Astrocyte of the spinal cord (primary cell): ENCODE data around the gene ZDHHC6.
"Not testable (repeated sequence)": the region's sequence is repeated elsewhere in the genome, so short reads cannot be mapped to it uniquely, and the experiment has no call there.

Source experiments
- DNase-seq: peaks from one replicate; pipeline ENCODE4 v3.0.0; 2011; ENCODE audit warnings: low read depth, low spot score
- H3K4me3 ChIP-seq: 2 replicates; pipeline ENCODE4 v1.5.1; 2011; ENCODE audit warnings: low read depth, mild to moderate bottlenecking, low read length, moderate library complexity
- in situ Hi-C: cut with HindIII; loops from 2 replicates; pipeline ENCODE4 v1.10.0; 2017; ENCODE audit warnings: low sequenced_read_pairs
- TF ChIP-seq, protein P1 (sequence below): IDR thresholded peaks from 2 replicates; pipeline ENCODE4 v1.5.1; 2012; ENCODE audit warnings: low read depth, mild to moderate bottlenecking, low read length, inconsistent platforms

The ZDHHC6 gene

DNA sequence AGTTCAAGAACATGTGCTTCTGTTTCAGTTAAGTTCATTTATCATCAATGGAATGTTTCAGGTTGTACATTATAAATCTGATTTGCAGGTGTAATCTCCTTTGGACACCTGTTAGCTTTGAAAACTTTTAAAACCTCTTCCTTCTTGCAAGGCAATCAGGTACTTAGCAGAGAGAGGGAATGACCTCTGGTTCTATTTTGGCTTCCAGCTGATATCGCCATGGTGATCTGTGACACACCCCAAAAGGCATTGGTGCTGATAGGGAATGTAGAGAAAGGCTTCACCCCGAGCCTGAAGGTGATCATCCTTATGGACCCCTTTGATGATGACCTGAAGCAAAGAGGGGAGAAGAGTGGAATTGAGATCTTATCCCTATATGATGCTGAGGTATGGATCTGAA, 37.4 kb downstream of the ZDHHC6 start:
- in situ Hi-C loops = no loop called here
- no peak overlapping the region for H3K4me3 ChIP-seq
- TF ChIP-seq, protein P1, sequence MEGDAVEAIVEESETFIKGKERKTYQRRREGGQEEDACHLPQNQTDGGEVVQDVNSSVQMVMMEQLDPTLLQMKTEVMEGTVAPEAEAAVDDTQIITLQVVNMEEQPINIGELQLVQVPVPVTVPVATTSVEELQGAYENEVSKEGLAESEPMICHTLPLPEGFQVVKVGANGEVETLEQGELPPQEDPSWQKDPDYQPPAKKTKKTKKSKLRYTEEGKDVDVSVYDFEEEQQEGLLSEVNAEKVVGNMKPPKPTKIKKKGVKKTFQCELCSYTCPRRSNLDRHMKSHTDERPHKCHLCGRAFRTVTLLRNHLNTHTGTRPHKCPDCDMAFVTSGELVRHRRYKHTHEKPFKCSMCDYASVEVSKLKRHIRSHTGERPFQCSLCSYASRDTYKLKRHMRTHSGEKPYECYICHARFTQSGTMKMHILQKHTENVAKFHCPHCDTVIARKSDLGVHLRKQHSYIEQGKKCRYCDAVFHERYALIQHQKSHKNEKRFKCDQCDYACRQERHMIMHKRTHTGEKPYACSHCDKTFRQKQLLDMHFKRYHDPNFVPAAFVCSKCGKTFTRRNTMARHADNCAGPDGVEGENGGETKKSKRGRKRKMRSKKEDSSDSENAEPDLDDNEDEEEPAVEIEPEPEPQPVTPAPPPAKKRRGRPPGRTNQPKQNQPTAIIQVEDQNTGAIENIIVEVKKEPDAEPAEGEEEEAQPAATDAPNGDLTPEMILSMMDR = no peak
- DNase-seq = no peak

DNA sequence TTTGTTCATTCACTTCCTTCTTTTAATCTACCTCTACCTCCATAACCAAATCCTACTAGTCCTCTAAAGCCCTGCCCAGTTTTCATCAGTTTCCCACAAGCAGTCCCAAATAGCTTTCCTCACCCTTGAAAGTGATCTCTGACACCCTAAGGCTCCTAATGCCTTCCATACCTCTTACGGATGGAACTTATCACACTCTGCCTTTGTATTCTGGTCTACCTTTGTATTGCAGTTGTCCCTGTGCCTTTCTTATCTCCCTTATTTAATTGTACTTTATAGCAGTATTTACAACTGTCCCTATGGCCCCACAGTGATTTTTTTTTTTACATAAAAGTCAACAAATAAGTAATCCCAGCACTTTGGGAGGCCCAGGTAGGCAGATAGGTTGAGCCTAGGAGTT, 39.0 kb downstream of the ZDHHC6 start:
- in situ Hi-C loops = no loop called here
- no peak for DNase-seq

DNA sequence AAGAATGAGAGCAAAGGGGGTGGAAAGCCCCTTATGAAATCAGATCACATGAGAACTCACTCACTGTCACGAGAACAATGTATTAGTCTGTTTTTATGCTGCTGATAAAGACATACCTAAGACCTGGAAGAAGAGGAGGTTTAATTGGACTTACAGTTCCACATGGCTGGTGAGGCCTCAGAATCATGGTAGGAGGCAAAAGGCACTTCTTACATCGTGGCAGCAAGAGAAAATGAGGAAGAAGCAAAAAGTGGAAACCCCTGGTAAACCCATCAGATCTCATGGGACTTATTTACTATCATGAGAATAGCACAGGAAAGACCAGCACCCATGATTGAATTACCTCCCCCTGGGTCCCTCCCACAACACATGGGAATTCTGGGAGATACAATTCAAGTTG, 39.9 kb downstream of the ZDHHC6 start:
- DNase-seq, H3K4me3 ChIP-seq, in situ Hi-C loops: not testable (repeated sequence)

More for the DNA sequence above, 39.0 kb downstream of the ZDHHC6 start:
- no peak overlapping the region for H3K4me3 ChIP-seq
- TF ChIP-seq, protein P1 = no peak

DNA sequence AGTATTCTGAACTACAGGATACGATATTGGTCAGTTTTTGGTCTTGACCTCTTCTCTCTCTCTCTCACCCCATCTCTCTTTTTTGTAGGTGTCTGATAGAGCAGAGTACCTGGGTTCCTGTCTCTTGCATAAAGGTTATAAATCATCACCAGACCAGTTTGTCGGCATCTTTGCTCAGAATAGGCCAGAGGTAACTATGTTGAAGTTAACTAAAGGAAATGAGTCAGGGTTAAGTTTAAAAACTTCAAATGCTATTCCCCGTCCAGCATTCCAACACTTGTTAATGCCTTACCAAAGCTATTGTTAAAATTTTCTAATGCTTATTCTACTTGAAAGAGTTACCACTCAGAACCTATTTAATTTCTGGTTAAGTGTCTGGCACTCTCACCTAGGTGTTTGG, 42.1 kb downstream of the ZDHHC6 start:
- TF ChIP-seq, protein P1 = no peak
- H3K4me3 ChIP-seq = no peak overlapping the region
- in situ Hi-C loops = no loop called here
- DNase-seq = no peak

DNA sequence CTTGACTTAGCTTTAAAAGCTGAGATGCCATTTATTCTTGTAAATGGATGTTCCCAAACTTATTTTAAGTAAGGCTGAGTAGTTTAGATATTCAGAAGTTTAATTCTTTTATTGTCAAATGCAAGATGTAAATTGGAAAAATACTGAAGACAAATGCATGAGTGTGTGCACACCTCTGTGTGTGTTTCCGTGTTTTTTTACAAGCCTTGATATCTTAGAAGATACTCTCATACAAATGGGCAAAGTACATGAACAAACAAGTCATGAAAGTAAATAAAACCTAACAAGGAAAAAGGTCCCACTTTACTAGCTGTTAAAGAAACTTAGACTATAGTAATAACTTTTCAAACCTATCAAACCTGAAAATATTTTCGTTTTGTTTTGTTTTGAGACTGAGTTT, 43.8 kb downstream of the ZDHHC6 start:
- DNase-seq = no peak

DNA sequence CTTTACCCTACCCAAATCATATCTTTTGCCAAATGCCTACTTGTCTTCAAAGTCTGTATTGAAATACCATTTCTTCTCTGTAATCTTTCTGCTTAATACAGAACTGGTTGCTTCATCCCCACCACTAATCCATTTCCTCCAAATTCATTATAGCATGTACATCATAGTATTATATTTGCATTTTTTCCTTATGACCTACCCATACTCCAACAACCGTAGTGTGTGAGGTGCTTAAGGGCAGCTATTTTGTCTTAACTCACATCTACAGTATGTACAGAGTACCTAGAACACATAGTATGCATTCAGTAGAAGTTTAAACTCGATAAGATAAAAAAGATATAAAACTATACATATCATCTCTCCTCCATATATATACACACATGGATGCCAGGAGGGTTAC, 49.1 kb downstream of the ZDHHC6 start:
- in situ Hi-C loops = no loop called here
- TF ChIP-seq, protein P1 = no peak
- H3K4me3 ChIP-seq = no peak overlapping the region
- DNase-seq = no peak

More for the DNA sequence above, 43.8 kb downstream of the ZDHHC6 start:
- TF ChIP-seq, protein P1 = no peak
- in situ Hi-C loops = no loop called here
- H3K4me3 ChIP-seq = no peak overlapping the region

DNA sequence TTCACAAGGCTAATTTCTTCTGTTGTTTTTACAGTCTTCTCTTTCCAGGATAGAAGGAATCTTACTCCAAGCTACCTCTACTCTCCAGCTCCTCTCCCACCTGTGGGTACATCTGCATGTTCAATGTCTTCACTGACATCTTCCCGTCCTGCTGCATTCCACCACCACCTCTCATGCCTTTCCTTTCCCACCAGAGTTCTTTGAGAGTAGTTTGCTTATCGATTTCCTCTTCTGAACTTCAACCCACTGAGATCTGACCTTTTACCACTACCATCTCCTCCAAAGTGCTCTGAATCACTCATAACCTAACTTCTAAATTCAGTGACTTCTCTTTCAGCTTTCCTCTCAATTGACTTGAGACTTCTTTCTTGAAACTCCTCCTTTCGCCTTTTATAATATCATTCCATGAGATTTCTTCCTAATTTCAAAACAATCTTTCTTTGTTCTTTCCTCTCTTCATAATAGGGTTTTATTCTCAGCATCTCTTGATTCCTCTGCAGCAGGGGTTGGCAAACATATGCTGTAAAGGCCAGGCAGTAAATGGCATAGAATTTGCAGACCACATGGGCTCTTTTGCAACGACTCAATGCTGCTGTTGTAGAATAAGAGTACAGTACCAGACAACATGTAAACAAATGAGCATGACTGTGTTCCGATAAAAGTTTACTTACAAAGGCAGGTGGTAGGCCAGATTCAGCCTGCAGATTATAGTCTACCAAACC, 50.7 kb downstream of the ZDHHC6 start:
- TF ChIP-seq, protein P1 = no peak
- no peak for DNase-seq
- no peak overlapping the region for H3K4me3 ChIP-seq
- in situ Hi-C loops = no loop called here
